HG03575 (cell line): ENCODE data around the gene TAF1L.
"Not testable (repeated sequence)": the region's sequence is repeated elsewhere in the genome, so short reads cannot be mapped to it uniquely, and the experiment has no call there.

Experiments
- ATAC-seq: cut with Tn5 transposase; IDR thresholded peaks from one replicate; pipeline ENCODE4 v1.9.1; 2021; ENCODE audit not compliant: unreplicated experiment, insufficient number of reproducible peaks, low FRiP score; ENCODE audit errors: extremely low read depth

TAF1L gene

DNA sequence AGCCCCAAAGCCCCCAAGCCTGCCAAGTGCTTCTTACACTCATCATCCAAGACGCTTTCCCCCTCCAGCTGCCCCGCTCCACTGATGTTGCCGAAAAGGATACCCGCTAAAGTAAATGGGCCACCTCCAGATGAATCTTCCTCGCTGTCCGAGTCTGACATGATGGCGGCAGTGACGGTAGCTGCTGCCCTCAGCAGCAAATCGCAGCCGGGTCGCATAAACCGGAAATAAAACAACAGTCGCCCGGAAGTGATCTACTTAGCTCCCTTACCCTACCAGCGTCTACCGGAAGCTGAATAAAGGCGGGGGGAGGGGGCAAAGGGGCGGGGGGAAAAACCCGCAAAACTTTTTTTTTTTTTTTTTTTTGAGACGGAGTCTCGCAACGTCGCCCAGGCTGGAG is at the start of gene TAF1L:
TSS of gene TAF1L (minus strand) at position 308 of the 400 bp plus-strand sequence. CDS start at position 218, 90 bp downstream.
- no peak for ATAC-seq

DNA sequence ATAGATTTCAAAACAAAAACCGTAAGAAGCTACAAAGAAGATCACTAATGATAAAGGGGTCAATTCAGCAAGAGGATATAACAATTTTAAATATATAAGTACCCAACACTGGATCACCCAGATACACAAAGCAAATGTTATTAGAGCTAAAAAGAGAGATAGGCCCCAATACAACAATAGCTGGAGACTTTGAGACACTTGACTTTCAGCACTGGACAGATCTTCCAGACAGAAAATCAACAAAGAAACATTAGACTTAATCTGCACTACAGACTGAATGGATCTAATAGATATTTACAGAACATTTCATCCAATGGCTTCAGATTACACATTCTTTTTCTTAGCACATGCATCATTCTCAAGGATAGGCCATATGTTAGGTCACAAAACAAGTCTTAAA is 46.3 kb upstream of the TAF1L start:
- ATAC-seq = no peak

DNA sequence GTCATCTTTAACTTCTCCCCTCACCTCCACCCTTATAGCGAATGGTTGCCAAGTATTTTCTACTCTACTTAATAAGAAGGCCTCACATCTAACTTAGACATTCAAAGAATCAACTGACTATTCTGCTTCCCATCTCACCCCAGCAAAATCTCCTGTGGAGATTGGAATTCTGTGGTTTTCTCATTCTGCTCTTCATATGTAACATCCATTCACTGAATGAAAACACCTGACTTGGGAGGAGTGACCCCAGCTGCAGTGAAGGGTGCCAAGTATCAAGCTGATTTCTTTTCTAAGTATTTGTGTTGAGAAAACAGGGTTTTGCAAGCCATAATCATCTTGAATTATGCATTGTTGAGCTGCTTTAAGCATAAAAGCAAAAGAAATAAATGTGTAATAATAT is 42.5 kb upstream of the TAF1L start:
- no peak for ATAC-seq

DNA sequence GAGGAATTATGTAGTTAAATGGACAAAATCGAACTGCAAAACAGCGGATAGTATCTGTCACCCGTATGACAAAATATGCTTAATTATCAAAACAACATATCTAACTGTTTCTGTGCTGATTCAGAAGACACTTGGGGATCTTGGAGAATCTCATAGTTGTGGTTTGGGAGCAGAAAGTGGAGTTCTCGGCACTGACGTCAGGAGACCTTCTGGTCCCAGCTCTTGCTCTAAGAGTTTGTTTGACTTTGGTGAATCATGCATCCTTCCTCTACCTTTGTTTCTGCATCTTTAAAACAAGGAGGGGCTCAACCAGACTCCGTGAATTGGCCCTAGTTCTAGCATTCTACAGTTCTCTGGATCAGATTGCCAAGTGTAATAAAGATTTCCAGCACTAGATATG is 37.0 kb upstream of the TAF1L start:
- ATAC-seq = no peak

GRCh38 chr9:32671333-32671732 is 35.9 kb upstream of the TAF1L start:
- no peak for ATAC-seq

DNA sequence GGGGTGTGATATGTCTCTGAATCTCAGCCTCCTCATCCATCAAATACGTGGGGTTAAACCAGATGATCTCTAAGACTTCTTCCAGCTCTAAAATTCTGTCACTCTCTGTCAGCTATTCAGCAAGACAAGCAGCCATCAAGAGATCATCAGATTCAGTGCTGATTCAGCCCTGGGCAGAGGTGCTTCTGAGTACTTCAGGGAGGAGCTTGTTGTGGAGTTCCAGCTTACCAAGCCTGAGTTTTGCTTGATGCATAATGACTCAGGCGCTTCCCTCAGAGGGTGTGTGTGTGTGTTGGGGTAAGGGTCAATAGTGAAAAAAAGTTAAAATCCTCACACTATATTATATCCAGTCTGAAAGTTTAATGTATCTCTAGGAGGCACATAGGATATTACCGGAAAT is 29.6 kb upstream of the TAF1L start:
- no peak for ATAC-seq

DNA sequence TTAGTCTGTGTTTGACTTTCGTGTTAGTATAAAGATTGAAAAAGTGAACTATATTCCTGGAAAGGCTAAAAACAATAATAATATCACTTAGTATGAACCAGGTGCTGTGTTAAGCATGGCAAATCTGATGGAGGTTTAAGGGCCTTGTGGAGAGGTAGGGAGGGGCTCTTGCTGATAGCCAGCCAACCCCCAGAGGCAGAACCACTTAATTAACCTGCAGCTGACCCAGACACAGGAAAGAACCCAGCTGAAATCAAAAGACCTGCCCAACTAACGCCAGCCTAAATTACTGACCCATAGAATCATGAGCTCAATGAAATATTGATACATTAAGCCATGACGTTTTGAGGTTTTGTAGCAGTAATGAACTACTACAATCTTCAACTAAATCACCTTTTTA is 28.3 kb upstream of the TAF1L start:
- ATAC-seq = no peak

GRCh38 chr9:32647671-32648070 is 12.2 kb upstream of the TAF1L start:
- ATAC-seq = no peak

- ATAC-seq = no peak
These were observed 9.2 kb upstream of the TAF1L start for GRCh38 chr9:32644698-32645097.

GRCh38 chr9:32633151-32633550 is 2.3 kb downstream of the TAF1L start:
- ATAC-seq = not testable (repeated sequence)

GRCh38 chr9:32631991-32632390 is 3.5 kb downstream of the TAF1L start:
- ATAC-seq = no peak

- no peak for ATAC-seq
These were observed 8.0 kb downstream of the TAF1L start for GRCh38 chr9:32627394-32627954.

- ATAC-seq = no peak
These were observed 10.1 kb downstream of the TAF1L start for GRCh38 chr9:32625320-32625719.

DNA sequence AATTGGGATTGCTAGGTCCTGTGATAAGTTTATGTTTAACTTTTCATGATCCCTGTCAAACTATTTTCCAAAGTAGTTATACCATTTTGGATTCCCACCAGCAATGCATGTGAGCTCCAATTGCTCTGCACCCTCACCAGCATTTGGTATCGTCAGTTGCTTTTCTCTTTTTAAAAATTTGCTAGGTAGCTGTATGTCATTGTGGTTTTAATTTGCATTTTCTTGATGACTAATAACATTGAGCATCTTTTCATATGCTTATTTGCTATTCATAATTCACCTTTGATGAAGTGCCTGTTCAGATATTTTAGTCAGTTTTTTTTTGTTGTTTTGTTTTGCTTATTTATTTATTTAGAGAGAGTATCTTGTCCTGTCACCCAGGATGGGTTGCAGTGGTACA is 12.5 kb downstream of the TAF1L start:
- ATAC-seq = no peak

DNA sequence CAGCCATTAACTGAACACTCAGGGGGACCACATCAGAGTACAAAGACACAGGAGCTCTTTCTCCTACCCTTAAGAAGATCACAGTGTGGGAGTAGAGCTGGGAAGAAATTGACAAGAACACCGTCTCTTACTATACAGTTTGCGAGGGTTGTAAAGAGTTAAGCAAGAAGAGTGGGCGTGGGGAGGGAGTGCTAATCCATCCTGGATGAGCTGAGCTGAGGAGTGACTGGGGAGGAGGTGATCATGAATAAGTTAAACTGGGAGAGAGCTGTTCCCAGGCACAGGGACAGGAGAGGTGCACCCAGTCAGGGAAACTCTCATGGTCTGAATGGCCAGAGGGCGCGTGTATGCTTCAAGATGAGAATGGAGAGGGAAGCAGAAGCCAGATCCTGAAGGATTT is 17.2 kb downstream of the TAF1L start:
- ATAC-seq = no peak

DNA sequence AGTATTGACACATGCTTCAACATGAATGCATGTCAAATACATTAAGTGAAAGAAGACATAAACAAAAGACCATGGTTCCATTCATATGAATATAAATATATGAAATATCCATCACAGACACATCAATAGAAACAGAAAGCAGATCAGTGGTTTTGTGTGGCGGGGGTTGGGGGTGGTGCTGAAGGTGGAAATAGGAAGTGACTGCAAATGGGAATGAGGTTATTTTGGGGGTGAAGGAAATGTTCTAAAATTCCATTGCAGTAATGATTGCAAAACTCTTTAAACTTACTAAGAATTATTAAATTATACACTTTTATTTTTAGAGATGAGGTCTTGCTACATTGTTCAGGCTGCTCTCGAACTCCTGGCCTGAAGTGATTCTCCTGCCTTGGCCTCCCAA is 28.7 kb downstream of the TAF1L start:
- no peak for ATAC-seq

DNA sequence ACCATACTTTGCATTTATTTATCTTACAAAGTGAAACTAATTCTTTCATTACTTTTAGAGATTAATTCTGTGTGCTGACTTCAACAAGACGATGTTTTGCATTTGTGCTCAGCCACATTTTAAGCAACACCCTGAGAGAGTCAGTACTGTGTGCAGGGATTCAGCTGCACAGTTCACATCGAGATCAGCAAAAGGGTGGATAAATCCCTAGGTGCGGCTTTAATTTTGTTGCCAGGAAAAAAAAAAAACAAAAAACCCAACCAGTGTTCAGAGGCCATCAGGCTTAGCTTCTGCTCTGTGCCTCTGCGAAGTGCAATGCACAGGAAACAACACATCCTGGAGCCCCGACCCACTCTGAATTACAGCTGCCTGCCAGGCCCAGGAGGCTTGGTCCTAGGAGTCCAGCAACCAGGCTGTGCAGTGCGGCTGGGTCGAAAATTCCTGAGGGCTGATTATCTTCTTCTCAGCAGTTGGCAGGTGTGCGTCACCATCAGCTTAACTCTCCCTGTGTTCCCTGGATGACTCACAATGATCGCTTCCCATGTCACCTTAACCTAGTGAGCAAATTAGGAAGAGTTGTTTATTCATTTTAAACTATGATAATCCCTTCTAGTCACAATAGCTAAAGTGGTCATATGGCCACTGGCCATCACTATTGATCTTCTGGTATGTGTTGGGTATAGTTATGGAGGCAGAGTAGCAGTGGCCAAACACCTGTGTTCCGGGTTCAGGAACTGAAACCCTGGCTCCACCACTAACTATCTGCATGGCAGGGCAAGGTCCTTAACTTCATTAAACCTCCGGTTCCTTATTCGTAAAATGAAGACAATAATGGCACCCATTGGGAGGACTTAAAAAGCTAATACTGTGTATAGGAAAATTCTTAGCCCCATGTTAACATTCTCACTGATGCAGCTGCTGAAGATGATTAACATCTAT is 31.3 kb downstream of the TAF1L start:
- no peak for ATAC-seq

- ATAC-seq = not testable (repeated sequence)
These were observed 36.4 kb downstream of the TAF1L start for GRCh38 chr9:32599021-32599420.

- ATAC-seq = no peak
These were observed 38.5 kb downstream of the TAF1L start for GRCh38 chr9:32596936-32597335.

DNA sequence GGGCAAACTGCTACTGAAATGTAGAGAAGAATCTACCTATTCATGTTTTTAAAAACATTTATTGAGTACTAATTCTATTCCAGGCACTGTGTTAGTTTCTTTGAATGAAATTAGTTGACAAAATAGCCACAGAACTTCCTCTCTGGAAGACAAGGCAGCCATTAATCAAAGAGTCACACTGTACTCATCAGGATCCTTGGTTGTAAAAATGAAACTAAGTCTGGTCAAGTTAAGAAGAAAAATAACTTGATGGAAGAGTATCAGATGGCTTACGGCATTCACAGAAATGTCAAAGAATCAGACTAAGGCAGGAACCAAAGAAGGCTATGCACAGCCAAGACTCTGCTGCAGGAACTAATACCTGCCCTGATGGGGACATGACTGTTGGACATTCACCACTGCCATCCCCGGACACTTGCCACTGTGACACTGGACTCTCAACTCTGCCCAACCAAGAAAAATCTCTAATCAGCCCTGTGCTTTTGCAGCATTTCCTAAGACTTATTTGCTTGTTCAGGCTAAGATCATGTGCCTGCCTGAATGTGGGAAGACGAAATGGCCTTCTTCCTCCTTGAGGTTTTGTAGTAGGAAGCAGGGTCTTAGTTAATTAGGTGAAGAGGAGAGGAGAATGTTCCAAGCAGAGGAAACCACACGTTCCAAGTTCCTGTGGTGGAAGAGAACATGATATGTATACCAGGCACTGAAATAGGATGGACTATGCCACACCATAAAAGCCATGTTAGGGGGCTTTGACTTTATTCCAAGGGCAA is 39.2 kb downstream of the TAF1L start:
- no peak for ATAC-seq
